D341Med (cell line): ENCODE results near the gene KIF17.
"Not testable (repeated sequence)": the region's sequence is repeated elsewhere in the genome, so short reads cannot be mapped to it uniquely, and the experiment has no call there.

Experiments
- DNase-seq: peaks from one replicate; pipeline ENCODE4 v3.0.0; 2012; ENCODE audit warnings: low spot score

KIF17 gene

DNA sequence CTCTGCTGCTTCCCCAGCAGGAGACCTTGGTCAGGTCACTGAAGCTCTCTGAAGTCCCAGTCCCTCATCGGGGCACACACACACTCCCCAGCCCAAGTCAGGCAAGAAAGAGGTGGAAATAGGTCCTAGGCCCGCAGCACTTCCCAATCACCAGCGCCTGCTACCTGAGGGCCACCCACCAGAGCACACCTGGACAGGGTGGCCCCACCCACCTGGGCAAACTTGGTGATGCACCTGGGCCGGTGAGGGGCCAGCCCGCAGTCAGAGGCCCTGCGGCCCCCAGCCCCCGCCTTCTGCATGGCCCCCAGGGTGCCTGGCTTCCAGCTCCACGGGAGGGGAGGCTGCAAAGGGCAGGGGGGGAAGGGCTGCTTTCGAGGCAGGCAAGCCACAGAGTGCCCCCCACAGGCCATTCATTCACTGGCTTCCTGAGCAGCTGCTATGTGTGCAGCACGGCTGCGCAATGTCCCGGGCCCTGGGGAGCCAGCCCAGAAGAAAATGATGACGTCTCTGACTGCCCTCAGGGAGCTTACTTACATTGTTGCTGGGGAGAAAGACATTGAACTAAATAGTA, 10.0 kb upstream of the KIF17 start:
- DNase-seq, result no peak

DNA sequence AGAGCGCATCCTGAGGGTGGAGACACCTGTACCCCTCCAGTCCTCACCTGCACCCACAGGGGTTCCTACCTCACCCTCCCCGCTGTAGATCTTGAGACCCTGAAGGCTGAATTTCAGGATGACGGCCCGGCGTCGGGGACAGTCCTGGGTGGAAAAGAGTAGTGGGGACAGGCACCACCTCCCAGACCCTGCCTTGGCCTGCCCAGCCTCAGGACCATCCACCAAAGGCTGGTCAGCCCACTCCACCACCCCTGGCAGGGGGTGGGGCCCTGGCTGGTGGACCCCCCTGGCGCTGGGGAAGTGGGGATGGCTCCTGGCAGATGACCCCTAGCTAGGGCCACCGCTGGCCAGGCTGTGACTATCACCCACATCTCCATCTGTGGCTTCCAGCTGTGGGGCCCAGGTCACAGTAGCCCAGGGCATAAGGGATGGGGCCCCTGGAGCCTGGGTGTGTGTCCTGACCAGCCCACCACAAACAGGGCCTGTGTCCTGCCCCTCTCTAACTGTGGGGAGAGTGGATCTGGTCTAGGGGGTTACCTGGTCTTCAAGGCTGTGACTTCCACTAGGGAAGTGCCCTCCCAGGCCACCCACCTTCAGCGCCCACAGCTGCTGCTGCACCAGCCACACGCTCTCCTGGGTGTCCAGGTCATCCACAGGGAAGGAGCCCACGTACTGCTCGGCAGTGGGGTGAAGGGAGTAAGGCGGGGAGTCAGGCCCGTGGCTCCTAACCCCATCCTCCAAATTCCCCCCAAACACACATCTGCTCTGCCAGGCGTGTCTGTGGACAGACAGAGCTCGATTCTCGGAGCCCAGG, 9.3 kb upstream of the KIF17 start:
- no peak for DNase-seq

DNA sequence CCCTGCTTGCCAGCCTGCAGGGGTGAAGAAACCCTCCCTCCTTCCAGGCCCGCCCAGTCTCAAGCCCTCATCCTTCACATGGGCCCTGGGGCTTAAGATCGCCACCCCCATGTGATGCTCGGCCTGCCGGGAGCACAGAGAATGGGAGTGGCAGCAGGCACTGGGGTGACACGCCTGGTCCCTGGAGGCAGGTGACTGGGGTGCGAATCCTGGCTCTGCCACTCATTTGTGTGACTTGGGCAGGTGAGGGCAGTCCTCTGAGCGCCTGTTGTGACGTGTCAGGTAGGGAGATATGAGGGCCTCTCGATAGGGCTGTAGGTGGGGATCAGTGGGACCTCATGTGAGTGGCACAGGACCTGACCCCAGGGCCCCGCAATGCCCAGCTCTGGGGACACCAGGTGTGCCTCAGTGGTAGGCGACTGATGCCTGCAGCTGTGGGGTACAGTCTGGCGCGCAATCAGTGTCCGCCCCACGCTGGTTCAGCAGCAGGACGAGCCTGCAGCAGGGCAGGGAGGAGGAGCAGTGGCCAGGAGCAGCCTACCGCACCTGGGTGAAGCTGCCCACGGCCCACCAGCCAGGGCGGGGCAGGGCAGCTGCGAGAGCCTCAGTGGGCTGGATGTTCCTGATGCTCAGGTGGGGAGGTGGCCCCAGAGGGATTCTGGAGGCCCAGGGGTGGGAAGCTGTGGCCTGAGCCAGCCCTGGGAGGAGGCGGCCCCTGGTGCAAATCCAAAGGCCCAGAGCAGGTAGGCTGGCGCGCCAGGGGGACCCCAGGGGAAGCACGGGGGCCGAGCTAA, 8.5 kb upstream of the KIF17 start:
- DNase-seq, result no peak

DNA sequence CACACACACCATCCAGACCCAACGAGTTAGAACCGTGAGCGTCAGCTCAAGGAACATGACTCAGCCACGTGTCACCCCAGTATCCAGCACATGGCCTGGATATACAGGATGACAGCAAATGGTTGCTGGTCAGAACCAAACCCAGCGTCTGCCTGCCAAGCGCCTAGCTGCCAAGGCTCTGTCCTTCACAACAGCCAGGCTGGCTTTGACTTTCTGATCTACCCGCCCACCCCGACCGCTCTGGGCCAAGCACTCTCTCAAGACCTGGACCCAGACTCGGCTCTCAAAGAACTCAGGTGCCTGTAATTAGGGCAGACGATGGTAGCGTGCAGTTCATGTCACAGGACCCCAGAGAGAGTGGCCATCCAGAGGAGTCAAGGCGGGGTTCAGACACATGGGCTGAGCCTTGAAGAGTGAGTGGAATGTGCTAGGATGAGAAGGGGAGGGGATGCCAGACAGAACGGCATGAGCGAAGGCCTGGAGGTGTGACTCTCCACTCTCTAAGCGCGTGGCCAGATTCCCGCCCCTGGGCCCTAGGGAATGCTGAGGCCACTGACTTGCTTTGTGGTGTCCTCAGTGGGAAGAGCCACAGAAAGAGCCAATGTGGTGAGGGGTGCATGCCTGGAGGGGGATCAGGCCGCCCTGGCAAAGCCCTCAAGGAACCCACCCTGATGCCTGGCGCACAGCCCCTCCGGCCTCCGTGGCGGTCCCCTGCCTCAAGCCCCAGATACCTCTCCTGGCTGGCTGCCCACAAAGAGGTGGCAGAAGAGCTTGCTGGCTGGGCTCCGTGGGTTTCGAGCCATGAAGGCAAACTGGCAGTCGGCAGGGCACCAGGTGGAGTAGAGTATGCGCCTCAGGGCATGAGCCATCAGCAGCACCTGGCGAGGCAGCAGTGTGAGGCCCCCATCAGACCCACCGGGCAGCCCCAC, 7.6 kb upstream of the KIF17 start:
- no peak for DNase-seq

DNA sequence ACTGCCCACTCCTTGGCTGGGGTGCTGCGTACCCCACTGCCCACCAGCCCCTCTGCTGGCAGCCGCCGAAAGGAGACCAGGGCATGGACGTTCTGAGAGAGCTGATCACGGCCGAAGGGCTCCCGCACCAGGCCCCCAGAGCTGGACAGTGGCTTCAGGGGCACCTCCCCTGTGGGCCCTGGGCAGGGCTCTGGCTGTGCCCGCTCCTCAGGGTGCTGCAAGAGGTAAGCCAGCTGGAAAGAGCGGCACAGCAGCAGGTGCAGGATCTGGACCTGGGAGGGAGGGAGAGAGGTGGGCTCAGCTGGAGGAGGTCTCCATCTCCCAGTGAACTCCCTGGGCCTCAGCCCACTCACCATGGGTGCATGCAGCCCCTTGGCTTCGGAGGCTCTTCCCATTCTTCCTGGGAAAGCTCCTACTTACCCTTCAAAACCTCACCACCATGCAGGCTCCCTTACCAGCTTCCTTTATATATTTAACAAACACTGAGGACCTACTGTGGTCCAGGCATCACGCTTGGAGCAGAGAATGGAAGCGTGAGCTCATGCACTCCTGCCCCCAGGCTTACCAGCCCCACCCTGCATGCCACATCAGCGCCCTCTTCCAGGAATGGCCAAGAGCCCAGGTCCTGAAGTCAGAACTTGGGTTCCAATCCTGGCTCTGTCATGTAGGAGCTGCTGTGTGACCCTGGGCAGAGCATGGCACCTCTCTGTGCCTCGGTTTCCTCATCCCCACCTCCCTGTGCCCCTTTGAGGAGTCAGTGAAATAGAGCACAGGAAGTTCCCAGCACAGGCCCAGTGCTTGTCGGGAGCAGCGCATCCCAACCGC, 6.8 kb upstream of the KIF17 start:
- no peak for DNase-seq

DNA sequence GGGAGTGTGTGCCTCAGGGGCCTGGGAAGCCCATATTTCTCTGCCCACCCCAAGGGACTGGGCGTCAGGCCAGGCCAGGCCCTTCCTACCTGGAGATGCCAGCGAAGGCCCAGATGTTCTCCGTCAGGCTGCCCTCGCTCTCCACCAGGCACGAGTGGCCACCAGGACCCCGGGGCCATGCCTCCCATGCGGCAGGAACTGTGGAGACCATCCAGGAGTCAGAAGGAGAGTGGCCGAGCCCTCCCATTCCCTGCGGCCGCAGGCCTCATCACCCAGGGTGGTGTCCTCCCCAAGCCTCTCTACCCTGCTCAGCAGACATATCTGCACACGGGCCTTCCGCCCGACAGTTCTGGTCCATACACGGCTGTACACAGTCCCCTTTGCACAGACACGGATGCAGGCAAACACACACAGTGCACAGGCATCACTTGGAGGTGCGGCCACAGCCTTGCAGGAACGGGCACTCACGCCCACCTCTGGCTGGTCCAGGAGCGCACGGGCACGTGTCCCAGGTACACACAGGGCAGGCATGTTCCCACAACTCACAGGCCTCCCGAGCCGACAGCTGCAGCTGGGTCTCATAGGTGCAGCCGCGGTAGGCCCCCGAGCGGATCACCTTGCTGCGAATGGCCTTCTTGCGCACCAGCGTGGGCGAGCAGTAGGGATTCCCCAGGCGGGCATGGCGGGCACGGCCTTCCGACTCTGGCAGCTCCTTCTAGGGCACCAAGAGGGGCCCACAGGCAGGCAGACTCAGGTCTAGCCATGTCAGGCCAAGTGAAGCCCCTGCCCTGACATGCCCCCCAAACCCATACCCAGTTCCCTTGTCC, 5.9 kb upstream of the KIF17 start:
- DNase-seq, result no peak

DNA sequence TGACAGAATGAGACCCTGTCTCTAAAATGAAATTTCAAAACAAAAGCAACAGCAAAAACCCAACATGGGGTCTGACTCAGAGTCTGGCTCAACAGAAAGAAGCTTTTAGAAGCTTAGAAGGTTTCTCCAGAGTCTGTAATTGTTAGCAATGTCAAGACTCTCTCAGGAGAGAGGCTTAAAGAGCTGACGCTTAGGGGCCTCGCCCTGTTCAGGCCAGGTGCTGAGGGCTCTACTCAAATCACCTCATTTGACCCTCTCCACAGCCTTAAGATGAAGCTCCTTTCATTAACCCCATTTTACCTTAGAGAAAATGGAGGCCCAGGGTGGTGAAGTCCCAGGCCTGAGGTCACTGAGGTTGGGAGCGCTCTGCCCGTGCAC, 5.3 kb upstream of the KIF17 start:
- no peak for DNase-seq

DNA sequence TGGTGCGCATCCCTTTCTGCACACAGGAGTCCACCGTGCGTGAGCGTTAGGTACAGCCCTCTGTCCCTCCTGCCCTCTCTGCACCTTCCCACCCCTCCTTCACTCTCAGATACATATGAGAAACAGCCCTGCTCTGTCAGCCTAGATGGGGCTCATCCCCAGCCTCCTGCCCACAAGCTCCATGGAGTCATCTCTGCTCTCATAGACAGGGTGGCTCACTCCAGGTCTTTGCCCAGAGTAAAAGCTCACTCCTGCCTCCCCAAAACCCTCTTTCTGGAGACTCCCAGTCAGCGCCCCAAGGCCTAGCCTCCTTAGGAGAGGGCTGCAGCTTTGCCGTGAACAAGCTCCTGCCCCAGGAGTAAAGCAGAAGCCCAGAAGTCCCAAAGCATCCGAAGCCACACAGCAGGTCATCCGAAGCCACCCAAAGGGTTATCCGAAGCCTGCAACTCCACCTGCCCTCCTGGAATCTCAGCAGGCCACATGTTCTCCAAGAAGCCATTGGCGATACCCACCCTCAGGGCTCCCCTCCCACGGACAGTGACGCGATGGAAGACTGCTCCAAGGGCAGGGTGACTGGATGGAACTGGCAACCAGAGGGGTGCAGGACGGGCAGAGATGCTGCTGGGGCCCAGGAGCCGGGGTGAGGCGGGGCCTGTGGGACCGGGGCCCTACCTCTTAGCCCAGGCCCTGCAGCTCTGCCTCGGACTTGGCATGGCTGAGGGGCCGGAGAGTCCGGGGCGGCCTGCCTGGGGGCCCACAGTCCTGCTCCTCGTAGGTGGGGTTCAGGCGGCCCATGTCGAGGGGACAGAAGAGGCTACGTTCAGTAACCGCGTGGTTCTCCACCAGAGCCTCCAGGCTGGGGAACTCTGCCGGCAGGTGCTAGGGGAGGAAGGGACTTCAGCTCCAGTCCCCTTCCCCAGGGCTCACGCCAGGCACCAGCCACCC, 3.6 kb upstream of the KIF17 start:
- no peak for DNase-seq

DNA sequence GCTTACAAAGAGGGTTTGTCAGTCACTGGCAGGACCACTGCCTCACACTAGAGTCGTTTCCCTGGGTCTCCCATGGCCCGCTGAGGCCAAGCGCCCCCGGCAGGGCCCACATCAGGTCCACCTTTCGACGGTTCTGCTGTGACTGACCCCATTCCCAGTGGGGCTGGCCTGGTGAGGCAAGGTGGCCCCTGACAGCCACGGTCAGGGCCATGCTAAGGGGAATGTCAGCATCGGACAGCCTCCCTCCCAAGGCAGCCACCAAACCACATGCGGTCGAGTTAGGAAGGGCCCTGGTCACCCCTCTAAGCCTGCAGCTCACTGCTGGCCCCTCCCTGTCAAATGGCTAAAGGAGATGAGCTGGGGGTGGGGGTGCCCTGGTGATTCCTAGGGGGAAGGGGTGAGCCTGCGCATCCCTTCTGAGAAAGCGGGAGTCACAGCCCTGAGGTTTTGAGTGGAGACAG, 2.9 kb upstream of the KIF17 start:
- no peak for DNase-seq

DNA sequence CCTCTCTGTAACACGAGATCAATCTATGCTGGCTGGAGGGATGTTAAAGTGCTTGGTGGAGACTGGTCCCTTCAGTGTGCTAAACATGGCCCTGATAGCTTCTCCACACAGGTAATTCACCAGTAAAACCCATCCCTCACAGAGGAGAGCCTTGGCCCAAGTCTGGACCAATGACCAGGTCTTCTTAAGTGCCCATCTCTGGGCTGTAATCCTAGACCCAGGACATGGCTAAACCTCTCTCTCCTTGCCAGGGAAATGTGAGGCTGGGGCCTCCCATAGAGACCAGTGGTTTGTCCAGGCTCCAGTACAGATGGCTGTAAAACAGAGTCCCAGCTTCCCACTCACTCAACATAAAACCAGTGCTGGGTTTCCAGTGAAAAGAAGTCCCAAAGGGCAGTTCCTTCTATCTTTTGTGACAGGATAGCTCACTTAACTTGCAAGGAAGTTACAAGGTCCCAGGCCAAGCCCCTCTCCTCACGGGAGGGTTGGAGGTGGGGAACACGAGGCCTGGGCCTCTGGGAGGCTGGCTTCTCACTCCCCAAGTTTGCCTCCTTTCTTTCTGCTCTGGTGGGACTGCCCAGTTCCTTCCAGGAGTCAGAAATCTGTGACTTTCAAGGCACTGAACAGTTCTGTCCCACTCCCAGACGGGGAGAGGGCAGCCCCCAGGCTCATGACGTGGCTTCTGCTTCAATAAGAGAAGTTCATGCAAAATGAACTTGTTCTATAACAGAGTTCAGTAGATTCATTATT, 2.2 kb upstream of the KIF17 start:
- no peak for DNase-seq

DNA sequence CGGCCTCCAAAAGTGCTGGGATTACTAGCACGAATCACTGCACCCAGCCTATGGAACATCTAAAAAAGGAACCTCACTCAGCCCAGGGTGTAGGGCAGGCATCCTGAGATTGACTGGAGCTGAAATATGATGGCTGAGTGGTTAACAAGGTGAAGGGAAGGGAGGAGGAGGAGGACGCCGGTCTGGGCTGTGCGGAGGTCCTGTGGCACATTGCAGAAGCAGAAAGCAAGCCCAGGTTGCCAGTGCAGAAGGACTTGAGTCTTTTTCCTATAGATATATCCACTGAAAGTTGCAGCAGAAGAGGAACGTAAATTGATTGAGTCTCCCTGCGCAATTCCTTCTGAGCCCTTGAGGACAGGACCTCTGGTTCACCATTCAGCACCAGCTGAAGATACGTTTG, 1.5 kb upstream of the KIF17 start:
- no peak for DNase-seq

DNA sequence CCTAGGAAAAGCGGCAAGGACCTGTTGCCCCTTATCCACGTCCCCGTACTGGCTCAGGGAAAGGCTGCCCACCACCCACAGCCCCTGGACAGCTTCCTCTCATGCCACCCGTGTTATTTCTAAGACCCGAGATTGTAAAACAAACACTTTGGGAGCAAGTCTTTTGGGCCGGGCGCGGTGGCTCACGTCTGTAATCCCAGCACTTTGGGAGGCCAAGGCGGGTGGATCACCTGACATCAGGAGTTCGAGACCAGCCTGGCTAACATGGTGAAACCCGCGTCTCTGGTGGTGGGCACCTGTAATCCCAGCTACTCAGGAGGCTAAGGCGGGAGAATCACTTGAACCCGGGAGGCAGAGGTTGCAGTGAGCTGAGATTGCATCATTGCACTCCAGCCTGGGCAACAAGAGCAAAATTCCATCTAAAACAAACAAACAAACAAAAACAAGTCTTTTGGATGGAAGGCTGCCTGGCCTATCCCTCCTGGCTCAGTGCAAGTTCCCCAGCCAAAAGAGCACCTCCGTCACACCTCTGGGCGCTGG, 606 bp upstream of the KIF17 start:
- DNase-seq, result not testable (repeated sequence)

DNA sequence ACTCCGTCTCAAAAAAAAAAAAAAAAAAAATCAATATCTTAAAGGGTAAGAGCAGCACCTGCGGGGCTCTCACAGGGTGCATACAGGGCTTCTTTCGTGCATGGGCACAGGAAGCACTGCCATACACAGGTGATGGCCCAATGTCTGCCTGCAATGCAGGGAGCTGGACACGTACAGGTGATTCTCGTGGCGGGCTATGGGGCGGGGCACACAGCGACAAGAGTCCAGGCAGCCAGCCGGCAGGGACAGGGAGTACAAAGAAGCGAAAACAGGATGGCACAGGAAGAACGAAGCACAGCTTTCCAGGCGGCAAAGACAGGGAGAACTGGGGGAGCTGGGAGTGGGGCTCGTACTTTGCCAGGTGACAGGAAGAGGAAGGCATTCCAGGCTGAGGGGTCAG, 1.6 kb downstream of the KIF17 start:
- no peak for DNase-seq

DNA sequence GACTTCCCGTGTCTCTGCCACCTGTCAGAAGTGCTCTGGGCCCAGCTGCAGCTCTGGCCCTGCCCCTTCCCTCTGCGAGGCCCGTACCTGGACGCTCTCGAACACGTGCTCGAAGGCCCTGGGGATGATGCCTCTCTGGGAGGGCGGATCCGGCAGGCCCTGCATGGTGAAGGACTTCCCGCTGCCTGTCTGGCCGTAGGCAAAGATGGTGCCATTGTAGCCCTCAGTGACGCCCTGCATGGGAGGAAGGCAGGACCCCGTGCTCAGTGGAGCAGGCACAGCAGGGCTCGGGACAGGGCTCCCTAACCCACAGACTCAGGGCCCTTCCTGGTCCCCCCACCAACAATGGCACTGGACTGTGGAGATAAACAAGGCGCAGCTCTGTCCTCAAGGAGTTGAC, 2.4 kb downstream of the KIF17 start:
- DNase-seq, result no peak

DNA sequence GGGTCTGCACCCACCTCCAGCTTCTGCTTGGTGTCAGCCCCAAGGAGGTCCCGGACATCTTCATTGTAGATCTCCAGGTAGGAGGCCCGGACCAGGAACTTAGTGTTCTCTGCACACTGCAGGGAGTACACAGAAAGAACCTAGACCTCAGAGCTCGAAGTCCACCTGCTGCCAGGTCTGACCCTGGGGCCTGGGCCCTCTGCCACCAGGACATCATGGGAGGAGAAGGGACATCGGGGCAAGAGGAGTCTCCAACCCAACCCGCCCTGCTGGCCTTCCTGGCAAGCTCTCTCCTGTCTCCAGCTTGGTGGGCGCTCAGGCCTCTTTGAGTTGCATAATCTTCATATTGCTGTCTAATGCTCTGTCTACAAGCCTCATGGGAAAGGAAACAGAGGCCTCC, 4.4 kb downstream of the KIF17 start:
- no peak for DNase-seq

DNA sequence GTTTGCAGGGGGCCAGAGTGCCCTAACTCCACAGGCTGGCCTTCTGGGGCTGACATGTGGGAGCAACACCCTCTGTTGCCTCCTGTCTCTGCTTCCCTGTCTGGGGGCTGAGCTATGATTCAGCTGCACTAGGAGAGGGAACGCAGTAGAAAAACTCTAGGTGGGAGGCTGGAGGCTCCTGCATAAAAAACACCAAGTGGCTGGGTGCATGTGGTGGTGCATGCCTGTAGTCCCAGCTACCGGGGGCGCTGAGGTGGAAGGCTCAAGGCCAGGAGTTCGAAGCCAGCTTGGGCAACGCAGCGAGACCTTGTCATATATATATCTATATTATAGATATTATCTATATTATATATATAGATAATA, 5.6 kb downstream of the KIF17 start:
- DNase-seq, result no peak

DNA sequence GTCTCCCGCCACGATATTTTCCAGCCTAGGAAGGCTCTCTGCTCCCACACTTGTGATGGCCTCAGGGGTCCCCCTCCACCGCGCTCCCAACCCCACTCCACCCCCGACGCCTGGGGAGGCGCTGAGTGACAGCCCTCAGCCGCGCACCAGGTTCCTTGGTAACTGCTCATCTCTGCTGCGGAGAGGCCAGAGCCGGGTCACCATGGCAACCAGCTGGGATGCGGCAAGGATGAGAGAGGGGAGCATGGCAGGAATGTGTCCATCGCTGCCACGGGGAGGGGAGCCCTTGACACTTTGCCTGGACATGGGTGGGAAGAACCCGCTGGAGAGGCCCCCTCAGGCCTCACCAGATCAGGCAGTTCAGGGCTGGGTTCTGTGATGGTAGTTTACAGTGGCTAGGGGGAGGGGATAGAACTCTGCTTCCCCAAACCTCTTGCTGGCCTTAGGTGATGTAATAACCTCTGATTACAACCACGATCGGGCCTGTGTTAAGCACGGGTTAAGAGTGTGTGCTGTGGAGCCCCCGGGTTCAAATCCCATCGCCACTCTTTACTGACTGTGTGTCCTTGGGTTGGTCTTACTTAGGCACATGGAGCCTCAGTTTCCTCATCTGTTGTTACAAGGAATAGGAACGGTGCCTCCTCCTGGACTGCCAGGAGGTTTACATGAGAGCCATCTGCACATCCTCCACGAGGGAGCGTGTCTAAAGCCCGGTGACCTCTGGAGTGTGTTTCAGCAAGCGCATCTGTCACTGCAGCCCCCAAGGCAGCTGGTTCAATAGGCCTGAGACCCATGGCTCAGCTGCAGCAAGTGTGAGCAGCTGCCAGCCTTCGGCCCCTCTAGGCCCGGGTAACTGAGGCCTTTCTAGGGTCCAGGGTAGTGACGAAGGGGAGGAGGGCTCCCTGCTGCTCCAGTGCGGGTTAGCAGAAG, 6.3 kb downstream of the KIF17 start:
- no peak for DNase-seq
